Upper lobe of left lung (tissue), 4 donors: Measurements from ENCODE around the gene MSL2.

Experiments
- EP300 ChIP-seq, 4 donors: sonication (generic); formaldehyde crosslinking; IDR thresholded peaks; one replicate each; pipeline ENCODE4 v1.5.1; 2017; ENCODE audit warnings: antibody characterized with exemption in 4 of 4, control low read depth in 2 of 4
- POLR2A ChIP-seq, 4 donors: fragments of 450-650 bp; IDR thresholded peaks; one replicate each; pipeline ENCODE4 v1.5.1; 2016 to 2017; ENCODE audit warnings: antibody characterized with exemption in 4 of 4, mild to moderate bottlenecking in 2 of 4
- POLR2AphosphoS5 ChIP-seq, 2 donors: sonication (generic); formaldehyde crosslinking; IDR thresholded peaks; one replicate each; pipeline ENCODE4 v1.5.1; 2017; ENCODE audit warnings: antibody characterized with exemption in 2 of 2
- TF ChIP-seq, protein P1 (sequence below), 6 experiments: fragments of 450-650 bp in 4 of 6; fragments of 200-600 bp in 2 of 6; sonication (generic) in 2 of 6; IDR thresholded peaks; one replicate each; pipeline ENCODE4 v1.5.1; 2016 to 2019; ENCODE audit warnings: antibody characterized with exemption in 6 of 6

DNA sequence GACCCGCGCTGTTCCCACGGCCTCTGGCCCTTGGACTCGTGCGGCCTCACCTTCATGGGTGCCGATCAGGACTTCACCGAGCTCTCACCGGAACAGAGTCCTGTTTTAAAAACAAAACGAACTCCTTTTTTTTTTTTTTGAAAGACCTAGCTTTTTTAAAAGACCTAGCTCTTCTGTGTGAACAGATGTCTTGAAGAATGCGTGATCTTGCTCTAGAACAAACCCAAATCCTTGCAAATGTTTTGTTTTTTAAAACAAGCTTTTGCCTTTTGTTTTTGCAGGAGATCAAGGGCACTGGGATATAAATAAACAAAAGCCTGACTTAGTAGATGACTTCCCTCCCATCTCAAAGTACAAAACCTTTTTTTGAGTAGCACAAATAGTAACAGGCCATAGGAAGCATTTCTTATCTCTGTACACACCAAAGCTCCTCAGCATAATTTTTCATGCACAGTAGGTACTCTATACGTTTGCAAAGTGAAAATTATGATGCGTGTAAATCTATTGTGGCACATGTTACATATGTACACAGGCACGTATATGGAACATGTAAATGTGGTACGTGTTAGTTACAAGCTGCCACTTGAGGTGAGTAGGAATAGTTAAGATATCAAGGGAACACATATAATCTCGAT is 1.1 kb upstream of the MSL2 start:
- no peak for TF ChIP-seq POLR2A (IDR thresholded peaks at IDR 0.05)
- TF ChIP-seq, protein P1, sequence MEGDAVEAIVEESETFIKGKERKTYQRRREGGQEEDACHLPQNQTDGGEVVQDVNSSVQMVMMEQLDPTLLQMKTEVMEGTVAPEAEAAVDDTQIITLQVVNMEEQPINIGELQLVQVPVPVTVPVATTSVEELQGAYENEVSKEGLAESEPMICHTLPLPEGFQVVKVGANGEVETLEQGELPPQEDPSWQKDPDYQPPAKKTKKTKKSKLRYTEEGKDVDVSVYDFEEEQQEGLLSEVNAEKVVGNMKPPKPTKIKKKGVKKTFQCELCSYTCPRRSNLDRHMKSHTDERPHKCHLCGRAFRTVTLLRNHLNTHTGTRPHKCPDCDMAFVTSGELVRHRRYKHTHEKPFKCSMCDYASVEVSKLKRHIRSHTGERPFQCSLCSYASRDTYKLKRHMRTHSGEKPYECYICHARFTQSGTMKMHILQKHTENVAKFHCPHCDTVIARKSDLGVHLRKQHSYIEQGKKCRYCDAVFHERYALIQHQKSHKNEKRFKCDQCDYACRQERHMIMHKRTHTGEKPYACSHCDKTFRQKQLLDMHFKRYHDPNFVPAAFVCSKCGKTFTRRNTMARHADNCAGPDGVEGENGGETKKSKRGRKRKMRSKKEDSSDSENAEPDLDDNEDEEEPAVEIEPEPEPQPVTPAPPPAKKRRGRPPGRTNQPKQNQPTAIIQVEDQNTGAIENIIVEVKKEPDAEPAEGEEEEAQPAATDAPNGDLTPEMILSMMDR (IDR thresholded peaks at IDR 0.05), result no peak
- no peak for TF ChIP-seq EP300 (IDR thresholded peaks at IDR 0.05)
- TF ChIP-seq POLR2AphosphoS5 (IDR thresholded peaks at IDR 0.05), result no peak
